Kidney epithelial cell (primary cell): Measurements from ENCODE around the gene AARS2. TPM values are rescaled to one million over a fixed set of nuclear protein-coding genes. Genes with fewer than 3 reads are reported as not detected.
A peak's percentile ranks its signal among the peaks of the same experiment; 100 is the strongest.

Experiments used
- DNase-seq: peaks from one replicate; pipeline ENCODE4 v3.0.0-alpha.2; 2010; ENCODE audit warnings: low read depth
- H3K27me3 ChIP-seq: 2 replicates; pipeline ENCODE4 v1.6.0; 2011; ENCODE audit warnings: low read length; ENCODE audit not compliant: control insufficient read depth, insufficient read depth
- H3K36me3 ChIP-seq: 2 replicates; pipeline ENCODE4 v1.5.1; 2011; ENCODE audit warnings: low read length; ENCODE audit not compliant: control insufficient read depth, insufficient read depth
- H3K4me3 ChIP-seq: 2 replicates; pipeline ENCODE4 v1.5.1; 2011; ENCODE audit warnings: low read depth, mild to moderate bottlenecking, control low read depth, low read length
- total RNA-seq: library from RNA; depleted of rRNA; stranded (reverse); fragments of >200 nt; gene quantifications from 2 replicates; pipeline ENCODE4 v1.2.3, GENCODE V29; 2015
- TF ChIP-seq, protein P1 (sequence below): IDR thresholded peaks from 2 replicates; pipeline ENCODE4 v1.5.1; 2011; ENCODE audit warnings: mild to moderate bottlenecking, moderate library complexity, low read length, control low read depth, inconsistent platforms; ENCODE audit not compliant: insufficient read depth, poor library complexity, severe bottlenecking

AARS2 gene
- total RNA-seq, 1 donor from 2014 or later = 11.9 TPM

GRCh38 chr6:44266347-44266746 lies 46.8 kb downstream of the AARS2 start:
- no peaks in the 10 kb centered on the region for H3K36me3 ChIP-seq
- H3K4me3 ChIP-seq = no peak overlapping the region
- TF ChIP-seq, protein P1, sequence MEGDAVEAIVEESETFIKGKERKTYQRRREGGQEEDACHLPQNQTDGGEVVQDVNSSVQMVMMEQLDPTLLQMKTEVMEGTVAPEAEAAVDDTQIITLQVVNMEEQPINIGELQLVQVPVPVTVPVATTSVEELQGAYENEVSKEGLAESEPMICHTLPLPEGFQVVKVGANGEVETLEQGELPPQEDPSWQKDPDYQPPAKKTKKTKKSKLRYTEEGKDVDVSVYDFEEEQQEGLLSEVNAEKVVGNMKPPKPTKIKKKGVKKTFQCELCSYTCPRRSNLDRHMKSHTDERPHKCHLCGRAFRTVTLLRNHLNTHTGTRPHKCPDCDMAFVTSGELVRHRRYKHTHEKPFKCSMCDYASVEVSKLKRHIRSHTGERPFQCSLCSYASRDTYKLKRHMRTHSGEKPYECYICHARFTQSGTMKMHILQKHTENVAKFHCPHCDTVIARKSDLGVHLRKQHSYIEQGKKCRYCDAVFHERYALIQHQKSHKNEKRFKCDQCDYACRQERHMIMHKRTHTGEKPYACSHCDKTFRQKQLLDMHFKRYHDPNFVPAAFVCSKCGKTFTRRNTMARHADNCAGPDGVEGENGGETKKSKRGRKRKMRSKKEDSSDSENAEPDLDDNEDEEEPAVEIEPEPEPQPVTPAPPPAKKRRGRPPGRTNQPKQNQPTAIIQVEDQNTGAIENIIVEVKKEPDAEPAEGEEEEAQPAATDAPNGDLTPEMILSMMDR = no peak
- no peak for DNase-seq
- H3K27me3 ChIP-seq = peaks cover 28% of the 10 kb centered on the region

DNA sequence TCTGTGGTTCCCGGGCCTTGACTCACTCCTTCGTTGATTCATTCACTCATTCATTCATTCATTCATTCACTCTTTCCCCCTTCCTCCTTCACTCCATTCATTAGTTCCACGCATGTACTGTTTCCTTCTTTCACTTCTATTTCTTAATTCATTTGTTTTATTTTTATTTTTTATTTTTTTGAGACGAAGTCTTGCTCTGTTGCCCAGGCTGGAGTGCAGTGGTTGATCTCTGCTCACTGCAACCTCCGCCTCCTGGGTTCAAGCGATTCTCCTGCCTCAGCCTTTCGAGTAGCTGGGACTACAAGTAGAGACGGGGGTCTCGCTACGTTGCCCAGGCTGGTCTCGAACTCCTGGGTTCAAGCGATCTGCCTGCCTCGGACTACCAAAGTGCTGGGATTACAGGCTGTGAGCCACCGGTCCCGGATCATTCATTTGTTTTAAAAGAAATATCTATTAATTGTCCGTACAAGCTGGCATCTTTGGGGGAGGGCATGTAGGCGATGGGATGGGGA lies 47.4 kb downstream of the AARS2 start:
- Histone ChIP-seq H3K36me3 (no peaks in the 10 kb centered on the region), H3K27me3 (peaks cover 23% of the 10 kb centered on the region), H3K4me3 (no peak overlapping the region)
- DNase-seq = no peak
- TF ChIP-seq, protein P1 = no peak

DNA sequence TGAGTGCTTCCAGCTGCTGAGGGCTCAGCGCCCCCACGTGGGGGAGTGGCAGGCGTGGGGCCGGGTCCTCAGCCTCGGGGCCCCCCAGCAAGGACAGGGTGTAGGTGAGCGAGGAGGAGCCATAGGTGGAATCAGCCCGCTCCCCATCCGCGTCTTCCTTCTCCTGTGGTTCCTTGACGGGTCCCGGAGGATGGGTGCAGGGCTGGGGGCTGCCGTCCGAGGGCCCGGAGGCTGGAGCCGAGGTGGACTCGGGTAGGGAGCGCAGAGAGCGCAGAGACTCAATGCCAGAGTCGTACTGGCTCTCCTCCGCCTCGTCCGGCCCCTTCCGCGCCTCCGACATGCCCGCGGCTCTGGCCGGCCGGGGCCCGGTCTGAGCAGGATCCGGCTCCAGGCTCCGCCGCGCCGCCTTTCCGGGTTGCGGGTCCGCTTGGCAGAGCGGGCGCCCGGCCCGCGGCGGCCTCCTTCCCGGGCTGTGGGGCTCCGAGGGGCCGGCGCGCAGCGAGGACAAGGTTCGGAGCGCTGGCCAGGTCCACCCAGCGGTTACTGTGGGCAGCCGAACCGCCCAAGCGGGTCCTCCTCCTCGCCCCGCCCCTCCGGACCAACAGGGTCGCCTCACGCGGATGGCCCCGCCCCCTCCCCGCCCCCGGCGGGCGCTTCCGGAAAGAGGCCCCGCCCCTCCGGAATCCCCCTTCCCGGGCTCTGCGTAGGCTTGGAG lies 48.0 kb downstream of the AARS2 start, which contains the start of gene NFKBIE:
NFKBIE (minus strand) TSS at position 545 of the 715 bp plus-strand sequence; CDS start at position 340, 205 bp downstream.
- Histone ChIP-seq H3K27me3 (peaks cover 21% of the 10 kb centered on the region), H3K4me3 (peak within 1 kb of the TSS; percentile 70), H3K36me3 (no peaks in the 10 kb centered on the region)
- DNase-seq = peak; percentile 74
- TF ChIP-seq, protein P1 = peak; percentile 31

DNA sequence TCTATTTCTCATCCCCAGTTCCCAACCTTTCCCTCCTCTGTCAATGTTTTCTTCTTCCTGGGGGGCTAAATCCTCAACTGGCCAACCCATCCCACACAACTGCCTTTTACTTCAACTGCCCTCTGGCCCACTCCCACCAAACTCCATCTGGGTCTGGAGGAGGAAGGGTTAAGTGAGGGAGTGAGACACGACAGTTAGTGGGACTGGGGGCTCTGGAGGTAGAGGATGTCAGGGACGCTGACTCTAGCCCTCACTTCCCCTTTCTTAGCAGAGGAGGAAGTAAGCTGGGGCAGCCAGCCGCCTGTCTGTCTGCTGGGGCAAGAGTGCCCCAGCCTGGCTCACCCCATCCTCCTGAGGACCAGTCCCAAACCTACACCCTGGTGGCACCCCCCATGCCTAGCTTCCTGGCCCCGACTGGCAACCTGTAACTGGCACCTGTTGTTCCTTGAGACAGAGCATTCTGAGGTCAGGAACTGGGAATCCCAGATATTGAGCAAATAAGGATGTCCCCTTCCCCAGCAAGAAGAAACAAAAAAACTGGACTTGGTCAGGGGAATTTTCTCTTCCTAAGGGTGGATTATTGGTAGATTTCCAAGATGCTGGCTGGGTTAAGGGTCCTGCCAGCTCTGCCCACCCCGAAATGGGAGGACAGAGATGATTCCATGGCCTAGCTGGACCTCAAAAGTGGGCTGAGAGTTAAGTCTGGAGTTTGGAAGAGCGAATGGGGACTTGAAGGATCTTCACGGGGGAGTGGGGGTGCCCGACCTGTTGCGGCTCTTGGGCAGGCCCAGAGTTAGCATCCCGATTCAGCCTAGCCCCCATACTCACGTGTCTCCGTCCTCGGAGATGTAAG lies 48.8 kb downstream of the AARS2 start:
- Histone ChIP-seq H3K27me3 (peaks cover 14% of the 10 kb centered on the region), H3K4me3 (peak overlapping the region; percentile 70), H3K36me3 (no peaks in the 10 kb centered on the region)
- no peak for DNase-seq
- TF ChIP-seq, protein P1 = no peak

DNA sequence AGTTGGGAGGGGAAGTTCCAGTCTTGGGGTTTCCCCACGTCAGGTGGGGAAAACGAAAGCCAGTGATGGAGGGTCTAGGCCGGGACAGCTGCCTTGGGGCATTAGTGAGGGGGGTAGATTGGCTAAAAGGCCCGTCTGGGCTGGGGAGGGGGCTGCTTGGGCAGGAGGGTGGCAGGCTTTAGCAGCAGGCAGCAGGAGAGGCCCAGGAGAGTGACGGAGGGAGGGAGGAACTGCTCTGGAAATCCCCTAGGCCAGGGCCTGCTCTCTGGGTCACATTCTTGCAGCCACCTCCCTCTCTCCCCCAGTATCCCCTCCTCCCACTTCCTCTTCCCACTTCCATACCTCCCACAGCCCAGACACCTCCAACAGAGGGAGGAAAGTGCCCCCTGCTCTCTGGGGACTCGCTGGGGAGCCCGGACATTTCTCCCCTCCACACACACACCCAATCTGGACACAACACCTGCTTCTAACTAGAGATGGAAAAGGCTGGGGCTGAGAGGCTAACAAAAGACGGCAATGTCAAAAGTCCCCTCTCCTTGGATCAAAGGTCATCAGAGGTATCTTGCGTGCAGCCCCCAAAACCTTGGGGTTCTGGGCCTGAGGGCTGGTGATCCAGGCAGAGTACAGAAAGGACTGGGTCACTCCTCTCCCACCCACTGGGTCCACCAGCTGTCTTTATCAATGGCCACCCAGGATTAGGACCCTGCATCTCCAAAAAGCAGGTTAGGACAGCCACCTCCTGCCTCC lies 49.6 kb downstream of the AARS2 start:
- DNase-seq = no peak
- H3K4me3 ChIP-seq = peak overlapping the region; percentile 70
- H3K36me3 ChIP-seq = no peaks in the 10 kb centered on the region
- H3K27me3 ChIP-seq = peaks cover 5% of the 10 kb centered on the region
- TF ChIP-seq, protein P1 = no peak
